GM23338 (cell line): ENCODE measurements around the gene NSMCE1. TPM values are rescaled to one million over a fixed set of nuclear protein-coding genes. Genes with fewer than 3 reads are reported as not detected.

Source experiments
- CREB1 ChIP-seq: fragments of 250-450 bp; sonication (Bioruptor Pico); IDR thresholded peaks from 2 replicates; pipeline ENCODE4 v1.5.0; 2020; ENCODE audit warnings: low read depth, mild to moderate bottlenecking, moderate library complexity
- EZH2phosphoT487 ChIP-seq: fragments of 200-600 bp; sonication (generic); IDR thresholded peaks from one replicate; pipeline ENCODE4 v1.8.1; 2018; ENCODE audit warnings: antibody characterized with exemption; ENCODE audit not compliant: unreplicated experiment
- NANOG ChIP-seq: IDR thresholded peaks from 2 replicates; pipeline ENCODE4 v1.6.1; 2016; ENCODE audit warnings: antibody characterized with exemption, borderline replicate concordance
- REST ChIP-seq: IDR thresholded peaks from one replicate; pipeline ENCODE4 v1.6.1; 2018; ENCODE audit warnings: antibody characterized with exemption; ENCODE audit not compliant: unreplicated experiment
- ZNF114 ChIP-seq: fragments of 250-450 bp; sonication (Bioruptor Pico); IDR thresholded peaks from 2 replicates; pipeline ENCODE4 v1.5.0; 2020; ENCODE audit warnings: mild to moderate bottlenecking, moderate library complexity
- ZNF331 ChIP-seq: fragments of 250-450 bp; sonication (Bioruptor Pico); IDR thresholded peaks from 2 replicates; pipeline ENCODE4 v1.5.0; 2020; ENCODE audit warnings: low read depth, mild to moderate bottlenecking, moderate library complexity
- ZNF462 ChIP-seq: fragments of 250-450 bp; sonication (Bioruptor Pico); IDR thresholded peaks from 2 replicates; pipeline ENCODE4 v1.5.0; 2020; ENCODE audit warnings: mild to moderate bottlenecking, moderate library complexity
- polyA plus RNA-seq: library from polyadenylated mRNA; unstranded; fragments of >200 nt; fragmentation: Nextera tagmentation; extraction: Ambion mirVana; gene quantifications from 2 replicates; pipeline ENCODE4 v1.2.1, GENCODE V29; 2016
- total RNA-seq: library from RNA; depleted of rRNA; stranded (reverse); fragments of >200 nt; shearing (Covaris generic); gene quantifications from 2 replicates; pipeline ENCODE4 v1.2.3, GENCODE V29; 2014

The NSMCE1 gene
- total and polyA plus RNA-seq, 2 experiments from 2014 or later: 30.6 to 50.8 TPM

- TF ChIP-seq ZNF462 (CRISPR knock-in tag): no peak
- no peak for TF ChIP-seq REST
- TF ChIP-seq ZNF114: no peak
- TF ChIP-seq ZNF331: no peak
- no peak for TF ChIP-seq CREB1 (CRISPR knock-in tag)
- no peak for TF ChIP-seq NANOG
- TF ChIP-seq EZH2phosphoT487: no peak
Observed at GRCh38 chr16:27235938-27236245, 32.7 kb downstream of the NSMCE1 start (continued).
